ENCODE results near the gene ZNF699. TPM values are rescaled to one million over a fixed set of nuclear protein-coding genes. Genes with fewer than 3 reads are reported as not detected.

The ZNF699 gene
- 9.7 TPM for total RNA-seq (ENCODE audit: unreplicated experiment)
- long read RNA-seq, partial matches to known transcripts = 1 of 1 reads
- long read RNA-seq, other reads (novel, unspliced or antisense) = 0 of 1 reads

- Mint-ChIP-seq H3K9me3 (ENCODE audit: unreplicated experiment) (peaks cover 16% of the 10 kb centered on the region), H3K27me3 (ENCODE audit: unreplicated experiment) (peaks cover 2% of the 10 kb centered on the region), H3K4me1 (ENCODE audit: low read depth, unreplicated experiment) (no peaks in the 10 kb centered on the region), H3K27ac (ENCODE audit: unreplicated experiment) (peak within 1 kb of the TSS; percentile 82), H3K4me3 (ENCODE audit: unreplicated experiment) (peak within 1 kb of the TSS; percentile 95), H3K36me3 (ENCODE audit: unreplicated experiment) (peaks cover 12% of the 10 kb centered on the region)
- no peak for TF ChIP-seq CTCF (IDR thresholded peaks at IDR 0.05; ENCODE audit: partially characterized antibody, unreplicated experiment)
- peak; percentile 98 for DNase-seq
Measured at GRCh38 chr19:9309139-9309973, at the start of gene ZNF699. TSS of gene ZNF699 (minus strand) at chr19:9309838. CDS start at chr19:9305119, 4,719 bp downstream.

DNA sequence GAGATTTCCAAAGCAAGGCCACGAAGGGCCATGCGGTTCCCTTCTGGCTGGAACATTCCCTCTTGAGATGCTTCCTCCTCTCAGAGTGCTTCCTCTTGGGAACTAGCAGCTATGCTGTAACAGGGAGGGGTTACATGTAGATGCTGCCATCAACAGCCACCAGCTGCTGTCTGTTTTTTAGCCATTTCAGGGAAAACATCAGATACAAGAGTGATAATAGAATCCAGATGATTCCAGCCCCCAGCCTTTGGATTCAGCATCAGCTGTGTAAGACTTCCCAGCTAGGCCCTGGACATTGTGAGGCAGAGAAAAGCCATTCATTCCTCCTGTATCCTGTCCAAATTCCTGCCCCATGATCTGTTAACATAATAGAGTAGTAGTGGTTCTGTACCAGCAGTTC lies 45.0 kb upstream of the ZNF699 start:
- no peak overlapping the region for H3K4me3 Mint-ChIP-seq (ENCODE audit: unreplicated experiment)
- peaks cover 21% of the 10 kb centered on the region for H3K36me3 Mint-ChIP-seq (ENCODE audit: unreplicated experiment)
- no peaks in the 10 kb centered on the region for H3K4me1 Mint-ChIP-seq (ENCODE audit: low read depth, unreplicated experiment)
- no peak overlapping the region for H3K27ac Mint-ChIP-seq (ENCODE audit: unreplicated experiment)
- no peaks in the 10 kb centered on the region for H3K27me3 Mint-ChIP-seq (ENCODE audit: unreplicated experiment)
- no peak for DNase-seq
- H3K9me3 Mint-ChIP-seq (ENCODE audit: unreplicated experiment) = peaks cover 10% of the 10 kb centered on the region
- TF ChIP-seq CTCF (IDR thresholded peaks at IDR 0.05; ENCODE audit: partially characterized antibody, unreplicated experiment) = no peak

DNA sequence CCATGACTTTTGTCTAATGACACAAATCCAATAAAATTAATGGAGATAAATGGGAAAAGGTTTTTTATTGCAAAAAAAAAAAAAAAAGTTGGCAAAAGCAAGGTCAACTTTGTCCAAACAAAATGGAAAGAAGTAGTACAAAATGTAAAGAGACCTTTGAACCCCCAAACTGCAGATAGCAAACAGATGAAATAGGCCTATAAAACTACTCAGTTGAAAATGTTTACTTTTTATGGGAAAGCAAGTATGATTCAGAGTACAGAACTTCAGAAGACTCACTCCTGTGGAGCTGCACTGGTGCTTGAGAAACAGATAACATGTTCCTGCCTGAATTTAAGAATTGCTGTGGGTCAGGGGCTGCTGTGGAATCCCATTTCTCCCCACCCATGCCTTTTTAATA lies 43.4 kb upstream of the ZNF699 start:
- no peak for TF ChIP-seq CTCF (IDR thresholded peaks at IDR 0.05; ENCODE audit: partially characterized antibody, unreplicated experiment)
- Mint-ChIP-seq H3K27ac (ENCODE audit: unreplicated experiment) (no peak overlapping the region), H3K4me1 (ENCODE audit: low read depth, unreplicated experiment) (no peaks in the 10 kb centered on the region), H3K9me3 (ENCODE audit: unreplicated experiment) (peaks cover 9% of the 10 kb centered on the region), H3K36me3 (ENCODE audit: unreplicated experiment) (peaks cover 26% of the 10 kb centered on the region), H3K4me3 (ENCODE audit: unreplicated experiment) (no peak overlapping the region), H3K27me3 (ENCODE audit: unreplicated experiment) (no peaks in the 10 kb centered on the region)
- DNase-seq = no peak

- no peak for DNase-seq
- Mint-ChIP-seq H3K4me3 (ENCODE audit: unreplicated experiment) (no peak overlapping the region), H3K27ac (ENCODE audit: unreplicated experiment) (no peak overlapping the region), H3K9me3 (ENCODE audit: unreplicated experiment) (peaks cover 9% of the 10 kb centered on the region), H3K4me1 (ENCODE audit: low read depth, unreplicated experiment) (no peaks in the 10 kb centered on the region), H3K36me3 (ENCODE audit: unreplicated experiment) (peaks cover 26% of the 10 kb centered on the region), H3K27me3 (ENCODE audit: unreplicated experiment) (no peaks in the 10 kb centered on the region)
- TF ChIP-seq CTCF (IDR thresholded peaks at IDR 0.05; ENCODE audit: partially characterized antibody, unreplicated experiment) = no peak
Measured at GRCh38 chr19:9352505-9352904, 42.9 kb upstream of the ZNF699 start.

- no peak for TF ChIP-seq CTCF (IDR thresholded peaks at IDR 0.05; ENCODE audit: partially characterized antibody, unreplicated experiment)
- Mint-ChIP-seq H3K36me3 (ENCODE audit: unreplicated experiment) (peaks cover 31% of the 10 kb centered on the region), H3K9me3 (ENCODE audit: unreplicated experiment) (peaks cover 13% of the 10 kb centered on the region), H3K27me3 (ENCODE audit: unreplicated experiment) (peaks cover 2% of the 10 kb centered on the region), H3K27ac (ENCODE audit: unreplicated experiment) (no peak overlapping the region), H3K4me3 (ENCODE audit: unreplicated experiment) (no peak overlapping the region), H3K4me1 (ENCODE audit: low read depth, unreplicated experiment) (no peaks in the 10 kb centered on the region)
- no peak for DNase-seq
Measured at GRCh38 chr19:9348671-9349070, 39.0 kb upstream of the ZNF699 start.
